ENCODE results near the gene COG2. TPM values are rescaled to one million over a fixed set of nuclear protein-coding genes. Genes with fewer than 3 reads are reported as not detected.

COG2 gene
- total RNA-seq, 2 donors from 2014 or later = 22.9 to 31.0 TPM

DNA sequence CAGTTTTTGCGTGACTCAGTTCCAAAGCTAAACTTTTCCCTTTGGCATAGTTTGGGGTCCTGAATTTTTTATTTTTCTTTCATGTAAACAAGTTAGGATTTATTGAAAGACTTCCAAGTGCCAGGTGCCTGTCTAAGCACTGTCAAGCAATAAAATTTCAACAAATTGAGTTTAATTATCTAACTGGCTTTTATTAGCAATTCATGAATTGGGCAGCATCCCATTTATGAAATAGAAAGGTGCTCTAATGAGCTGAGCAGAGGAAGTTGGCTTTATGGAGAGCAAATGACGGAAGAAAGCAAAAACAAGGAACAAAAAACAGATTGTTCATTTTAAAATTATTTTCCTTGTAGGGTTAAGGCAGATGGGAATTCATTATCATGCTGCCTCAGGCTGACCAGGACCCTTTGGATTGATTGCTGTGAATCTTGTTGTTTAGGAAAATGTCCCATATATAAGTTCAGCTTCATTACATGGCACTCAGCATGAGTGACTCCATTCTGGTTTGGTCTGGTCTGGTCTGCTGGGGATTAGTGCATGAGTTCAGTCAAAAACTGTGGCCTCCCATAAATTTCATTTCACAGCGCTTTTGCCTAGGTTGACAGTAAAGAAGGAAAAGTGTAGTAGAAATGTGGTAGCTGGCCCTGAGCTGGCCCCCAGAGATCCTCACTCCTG is 21.5 kb upstream of the COG2 start:
- Histone ChIP-seq H3K27me3 (replicated peaks; ENCODE audit: insufficient read depth) (no peaks in the 10 kb centered on the region), H3K4me1 (ENCODE audit: control insufficient read depth in 1 of 2, low read depth in 2 of 2) (no peaks in the 10 kb centered on the region), H3K9me3 (no peaks in the 10 kb centered on the region), H3K4me3 (no peak overlapping the region), H3K27ac (no peak overlapping the region), H3K36me3 (no peaks in the 10 kb centered on the region)
- no peak for ATAC-seq (ENCODE audit: insufficient number of reproducible peaks, low FRiP score, low read depth)
- DNase-seq (ENCODE audit: low spot score) = no peak
- TF ChIP-seq, protein P1, sequence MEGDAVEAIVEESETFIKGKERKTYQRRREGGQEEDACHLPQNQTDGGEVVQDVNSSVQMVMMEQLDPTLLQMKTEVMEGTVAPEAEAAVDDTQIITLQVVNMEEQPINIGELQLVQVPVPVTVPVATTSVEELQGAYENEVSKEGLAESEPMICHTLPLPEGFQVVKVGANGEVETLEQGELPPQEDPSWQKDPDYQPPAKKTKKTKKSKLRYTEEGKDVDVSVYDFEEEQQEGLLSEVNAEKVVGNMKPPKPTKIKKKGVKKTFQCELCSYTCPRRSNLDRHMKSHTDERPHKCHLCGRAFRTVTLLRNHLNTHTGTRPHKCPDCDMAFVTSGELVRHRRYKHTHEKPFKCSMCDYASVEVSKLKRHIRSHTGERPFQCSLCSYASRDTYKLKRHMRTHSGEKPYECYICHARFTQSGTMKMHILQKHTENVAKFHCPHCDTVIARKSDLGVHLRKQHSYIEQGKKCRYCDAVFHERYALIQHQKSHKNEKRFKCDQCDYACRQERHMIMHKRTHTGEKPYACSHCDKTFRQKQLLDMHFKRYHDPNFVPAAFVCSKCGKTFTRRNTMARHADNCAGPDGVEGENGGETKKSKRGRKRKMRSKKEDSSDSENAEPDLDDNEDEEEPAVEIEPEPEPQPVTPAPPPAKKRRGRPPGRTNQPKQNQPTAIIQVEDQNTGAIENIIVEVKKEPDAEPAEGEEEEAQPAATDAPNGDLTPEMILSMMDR (IDR thresholded peaks at IDR 0.05) = no peak

DNA sequence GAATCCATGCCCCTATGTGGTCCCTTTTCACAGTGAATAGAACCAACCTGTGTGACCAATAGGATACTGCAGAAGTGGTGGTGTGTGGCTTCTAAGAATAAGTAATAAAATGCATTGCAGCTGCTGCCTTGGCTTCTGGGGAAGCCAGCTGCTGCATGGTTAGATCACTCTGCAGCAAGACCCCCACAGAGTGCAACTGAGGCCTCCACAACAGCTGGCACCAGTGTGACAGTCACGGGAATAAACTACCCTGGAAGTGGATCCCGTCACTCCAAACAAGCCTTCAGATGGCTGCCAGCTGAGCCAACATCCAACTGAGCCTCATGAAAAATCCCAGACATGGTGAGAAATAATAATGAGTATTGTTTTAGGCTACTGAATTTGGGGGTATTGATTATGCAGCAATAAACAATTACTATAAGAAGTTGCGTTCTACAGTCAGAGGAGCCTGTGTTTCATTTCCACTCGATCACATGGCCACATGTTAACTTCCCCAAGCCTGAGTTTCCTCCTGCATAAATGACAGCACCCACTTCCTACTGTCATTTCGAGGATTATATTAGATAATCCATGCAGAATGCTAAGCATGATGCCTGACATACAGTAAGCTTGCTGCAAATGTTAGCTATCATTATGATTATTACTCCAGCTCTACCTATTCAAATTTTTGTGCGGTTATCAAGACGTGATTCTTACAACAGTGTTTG is 20.8 kb upstream of the COG2 start:
- Histone ChIP-seq H3K4me3 (no peak overlapping the region), H3K4me1 (ENCODE audit: control insufficient read depth in 1 of 2, low read depth in 2 of 2) (no peaks in the 10 kb centered on the region), H3K27me3 (replicated peaks; ENCODE audit: insufficient read depth) (no peaks in the 10 kb centered on the region), H3K36me3 (no peaks in the 10 kb centered on the region), H3K27ac (no peak overlapping the region), H3K9me3 (no peaks in the 10 kb centered on the region)
- TF ChIP-seq, protein P1 (IDR thresholded peaks at IDR 0.05) = no peak
- no peak for DNase-seq (ENCODE audit: low spot score)
- no peak for ATAC-seq (ENCODE audit: insufficient number of reproducible peaks, low FRiP score, low read depth)

DNA sequence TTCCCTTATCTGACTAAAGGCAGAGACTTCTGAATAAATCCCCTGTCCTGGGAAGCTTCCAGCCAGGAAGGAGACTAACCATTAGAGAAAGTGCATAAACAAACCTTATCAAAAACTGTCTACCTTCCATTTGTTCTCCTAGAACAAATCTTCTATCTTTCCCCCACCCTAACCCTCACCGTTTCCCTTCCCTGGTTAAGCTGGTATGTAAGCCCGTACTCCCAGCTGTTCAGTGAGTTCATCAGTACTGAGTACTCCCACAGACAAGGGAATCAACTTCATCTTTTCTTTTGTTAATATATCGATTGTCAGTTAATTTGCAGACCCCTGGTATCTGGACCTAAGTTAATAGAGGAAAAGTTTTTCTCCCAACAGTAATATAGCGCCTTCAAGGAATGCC is 20.1 kb upstream of the COG2 start:
- H3K4me1 ChIP-seq (ENCODE audit: control insufficient read depth in 1 of 2, low read depth in 2 of 2) = no peaks in the 10 kb centered on the region
- no peaks in the 10 kb centered on the region for H3K9me3 ChIP-seq
- no peaks in the 10 kb centered on the region for H3K36me3 ChIP-seq
- no peak overlapping the region for H3K4me3 ChIP-seq
- H3K27me3 ChIP-seq (replicated peaks; ENCODE audit: insufficient read depth) = no peaks in the 10 kb centered on the region
- ATAC-seq (ENCODE audit: insufficient number of reproducible peaks, low FRiP score, low read depth) (no peak), DNase-seq (ENCODE audit: low spot score) (no peak)
- H3K27ac ChIP-seq = no peak overlapping the region
- TF ChIP-seq, protein P1 (IDR thresholded peaks at IDR 0.05) = no peak

DNA sequence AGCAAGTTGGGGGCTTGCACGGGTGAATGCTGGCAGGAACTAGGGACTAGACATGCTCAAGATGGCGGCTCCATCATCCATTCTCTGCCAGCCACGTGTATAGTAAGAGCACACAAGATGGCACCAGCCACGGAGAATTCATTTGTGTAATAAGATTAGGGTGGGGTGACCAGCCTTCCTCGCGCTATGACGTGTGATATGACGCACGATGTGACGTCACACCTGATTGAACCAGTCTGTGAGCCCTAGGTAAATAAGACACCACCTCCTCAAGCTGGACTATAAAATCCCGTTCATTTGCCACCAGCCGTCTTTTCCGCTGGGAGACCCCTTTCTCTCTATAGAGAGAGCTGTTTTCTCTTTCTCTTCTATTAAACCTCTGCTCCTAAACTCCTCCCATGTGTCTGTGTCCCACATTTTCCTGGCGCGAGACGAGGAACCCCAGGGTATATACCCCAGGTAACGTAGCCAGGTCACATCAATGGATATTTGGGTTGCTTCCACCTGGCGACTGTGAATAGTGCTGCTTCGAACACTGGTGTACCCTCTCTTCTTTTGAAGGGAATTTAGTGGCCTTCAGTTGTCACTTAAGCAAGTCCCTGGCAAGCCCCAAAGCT is 18.1 kb upstream of the COG2 start:
- TF ChIP-seq, protein P1 (IDR thresholded peaks at IDR 0.05) = no peak
- Histone ChIP-seq H3K9me3 (no peaks in the 10 kb centered on the region), H3K4me1 (ENCODE audit: control insufficient read depth in 1 of 2, low read depth in 2 of 2) (no peaks in the 10 kb centered on the region), H3K36me3 (no peaks in the 10 kb centered on the region), H3K4me3 (no peak overlapping the region), H3K27ac (no peak overlapping the region), H3K27me3 (replicated peaks; ENCODE audit: insufficient read depth) (no peaks in the 10 kb centered on the region)
- DNase-seq (ENCODE audit: low spot score) (no peak), ATAC-seq (ENCODE audit: insufficient number of reproducible peaks, low FRiP score, low read depth) (no peak)

DNA sequence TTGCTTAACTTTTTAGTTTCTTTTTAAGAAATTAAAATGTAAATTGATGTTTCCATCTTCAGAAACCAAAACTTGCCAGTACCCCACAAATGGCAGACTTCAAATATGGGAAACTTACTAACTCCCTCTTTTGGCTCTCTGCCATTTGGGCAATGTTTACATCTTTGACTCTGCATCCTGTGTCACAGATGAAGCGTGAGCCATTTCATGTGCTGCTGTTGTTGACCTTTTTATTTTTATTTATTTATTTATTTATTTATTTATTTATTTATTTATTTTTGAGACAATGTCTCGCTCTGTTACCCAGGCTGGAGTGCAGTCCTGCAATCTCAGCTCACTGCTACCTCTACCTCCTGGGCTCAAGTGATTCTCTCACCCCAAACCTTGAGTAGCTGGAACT is 16.0 kb upstream of the COG2 start:
- Histone ChIP-seq H3K4me1 (ENCODE audit: control insufficient read depth in 1 of 2, low read depth in 2 of 2) (no peaks in the 10 kb centered on the region), H3K27ac (no peak overlapping the region), H3K27me3 (replicated peaks; ENCODE audit: insufficient read depth) (no peaks in the 10 kb centered on the region), H3K9me3 (no peaks in the 10 kb centered on the region), H3K4me3 (no peak overlapping the region), H3K36me3 (no peaks in the 10 kb centered on the region)
- TF ChIP-seq, protein P1 (IDR thresholded peaks at IDR 0.05) = no peak
- DNase-seq (ENCODE audit: low spot score) = no peak
- ATAC-seq (ENCODE audit: insufficient number of reproducible peaks, low FRiP score, low read depth) = no peak
